ENCODE data around the gene ATF1.

- TF ChIP-seq CTCF (IDR thresholded peaks at IDR 0.05) (no peak), POLR2A (IDR thresholded peaks at IDR 0.05; ENCODE audit: low read depth) (no peak)
Observed at GRCh38 chr12:50720085-50720484, 43.8 kb upstream of the ATF1 start.
